Measurements from ENCODE around the gene MTMR11.

GRCh38 chr1:149896575-149896974, 40.1 kb downstream of the MTMR11 start:
- TF ChIP-seq POLR2A (IDR thresholded peaks at IDR 0.05) (no peak), CTCF (IDR thresholded peaks at IDR 0.05) (no peak)
